Measurements from ENCODE around the gene RHO. TPM values are rescaled to one million over a fixed set of nuclear protein-coding genes. Genes with fewer than 3 reads are reported as not detected.

The RHO gene
- total and polyA plus RNA-seq, 10 of the 15 experiments (the other 5 are each of a cell fraction or from before 2014, with no cell fraction given): not detected

- TF ChIP-seq ZNF592 (IDR thresholded peaks at IDR 0.05) (no peak), BACH1 (IDR thresholded peaks at IDR 0.05; ENCODE audit: borderline replicate concordance) (no peak), ZNF24 (IDR thresholded peaks at IDR 0.05) (no peak), STAT1 (conservative IDR thresholded peaks at IDR 0.05) (no peak), SMC3 (IDR thresholded peaks at IDR 0.05; ENCODE audit: borderline replicate concordance, low read length) (no peak), RFX5 (IDR thresholded peaks at IDR 0.05; ENCODE audit: low read depth, low read length) (no peak), IRF4 (IDR thresholded peaks at IDR 0.05; ENCODE audit: low read depth, low read length) (no peak), DPF2 (IDR thresholded peaks at IDR 0.05) (no peak)
- TF ChIP-seq, protein P1, sequence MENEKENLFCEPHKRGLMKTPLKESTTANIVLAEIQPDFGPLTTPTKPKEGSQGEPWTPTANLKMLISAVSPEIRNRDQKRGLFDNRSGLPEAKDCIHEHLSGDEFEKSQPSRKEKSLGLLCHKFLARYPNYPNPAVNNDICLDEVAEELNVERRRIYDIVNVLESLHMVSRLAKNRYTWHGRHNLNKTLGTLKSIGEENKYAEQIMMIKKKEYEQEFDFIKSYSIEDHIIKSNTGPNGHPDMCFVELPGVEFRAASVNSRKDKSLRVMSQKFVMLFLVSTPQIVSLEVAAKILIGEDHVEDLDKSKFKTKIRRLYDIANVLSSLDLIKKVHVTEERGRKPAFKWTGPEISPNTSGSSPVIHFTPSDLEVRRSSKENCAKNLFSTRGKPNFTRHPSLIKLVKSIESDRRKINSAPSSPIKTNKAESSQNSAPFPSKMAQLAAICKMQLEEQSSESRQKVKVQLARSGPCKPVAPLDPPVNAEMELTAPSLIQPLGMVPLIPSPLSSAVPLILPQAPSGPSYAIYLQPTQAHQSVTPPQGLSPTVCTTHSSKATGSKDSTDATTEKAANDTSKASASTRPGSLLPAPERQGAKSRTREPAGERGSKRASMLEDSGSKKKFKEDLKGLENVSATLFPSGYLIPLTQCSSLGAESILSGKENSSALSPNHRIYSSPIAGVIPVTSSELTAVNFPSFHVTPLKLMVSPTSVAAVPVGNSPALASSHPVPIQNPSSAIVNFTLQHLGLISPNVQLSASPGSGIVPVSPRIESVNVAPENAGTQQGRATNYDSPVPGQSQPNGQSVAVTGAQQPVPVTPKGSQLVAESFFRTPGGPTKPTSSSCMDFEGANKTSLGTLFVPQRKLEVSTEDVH (IDR thresholded peaks at IDR 0.05; ENCODE audit: low read depth, partially characterized antibody): no peak
- TF ChIP-seq, protein P2, sequence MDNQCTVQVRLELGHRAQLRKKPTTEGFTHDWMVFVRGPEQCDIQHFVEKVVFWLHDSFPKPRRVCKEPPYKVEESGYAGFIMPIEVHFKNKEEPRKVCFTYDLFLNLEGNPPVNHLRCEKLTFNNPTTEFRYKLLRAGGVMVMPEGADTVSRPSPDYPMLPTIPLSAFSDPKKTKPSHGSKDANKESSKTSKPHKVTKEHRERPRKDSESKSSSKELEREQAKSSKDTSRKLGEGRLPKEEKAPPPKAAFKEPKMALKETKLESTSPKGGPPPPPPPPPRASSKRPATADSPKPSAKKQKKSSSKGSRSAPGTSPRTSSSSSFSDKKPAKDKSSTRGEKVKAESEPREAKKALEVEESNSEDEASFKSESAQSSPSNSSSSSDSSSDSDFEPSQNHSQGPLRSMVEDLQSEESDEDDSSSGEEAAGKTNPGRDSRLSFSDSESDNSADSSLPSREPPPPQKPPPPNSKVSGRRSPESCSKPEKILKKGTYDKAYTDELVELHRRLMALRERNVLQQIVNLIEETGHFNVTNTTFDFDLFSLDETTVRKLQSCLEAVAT (IDR thresholded peaks at IDR 0.05): no peak
Measured at GRCh38 chr3:129563850-129564535, 35.6 kb downstream of the RHO start (continued).

Measured in GM12878 (cell line).